Stimulated activated naive B cell treated with anti-CD40 and anti-IgM and Interleukin-4, amounts not matched to agents 10 μg/mL and 1 μg/mL and 100 μg/mL, for 72 hours (primary cell): ENCODE data around the gene ANKRD11.
A peak's percentile ranks its signal among the peaks of the same experiment; 100 is the strongest.
"Not testable (repeated sequence)": the region's sequence is repeated elsewhere in the genome, so short reads cannot be mapped to it uniquely, and the experiment has no call there.

Experiments
- ATAC-seq, 2 donors: fragments of 150-1000 bp; cut with Tn5 transposase; replicated peaks; 2 replicates each; pipeline ENCODE4 v1.10.0; 2021; ENCODE audit warnings: moderate library complexity in 1 of 2
- DNase-seq: peaks from one replicate; pipeline ENCODE4 v3.0.0; 2021
- H3K27ac Mint-ChIP-seq: one replicate; pipeline ENCODE4 v1.8.0; 2022; ENCODE audit warnings: mild to moderate bottlenecking, mixed read lengths
- H3K27me3 Mint-ChIP-seq, 2 donors: one replicate each; pipeline ENCODE4 v1.8.0; 2022; ENCODE audit warnings: mixed read lengths in 2 of 2
- H3K36me3 Mint-ChIP-seq, 2 donors: one replicate each; pipeline ENCODE4 v1.8.0; 2022; ENCODE audit warnings: mixed read lengths in 2 of 2, mild to moderate bottlenecking in 1 of 2
- H3K4me1 Mint-ChIP-seq, 2 donors: one replicate each; pipeline ENCODE4 v1.8.0; 2022; ENCODE audit warnings: mixed read lengths in 2 of 2, mild to moderate bottlenecking in 1 of 2
- H3K4me3 Mint-ChIP-seq, 2 donors: one replicate each; pipeline ENCODE4 v1.8.0; 2022; ENCODE audit warnings: mild to moderate bottlenecking in 2 of 2, mixed read lengths in 2 of 2, moderate library complexity in 1 of 2
- H3K9me3 Mint-ChIP-seq, 2 donors: one replicate each; pipeline ENCODE4 v1.8.0; 2022; ENCODE audit warnings: mixed read lengths in 2 of 2, mild to moderate bottlenecking in 1 of 2

The ANKRD11 gene

GRCh38 chr16:89401641-89402445 is 88.5 kb downstream of the ANKRD11 start:
- Mint-ChIP-seq H3K4me1 (peaks cover 51 to 69% of the 10 kb centered on the region in 2 donors), H3K9me3 (no peaks in the 10 kb centered on the region), H3K27me3 (no peaks in the 10 kb centered on the region), H3K36me3 (peaks cover 18 to 46% of the 10 kb centered on the region in 2 donors), H3K4me3 (no peak overlapping the region), H3K27ac (peak overlapping the region; percentile 71)
- DNase-seq (no peak), ATAC-seq (no peak)

- Mint-ChIP-seq H3K4me3 (no peak overlapping the region), H3K27me3 (no peaks in the 10 kb centered on the region), H3K27ac (no peak overlapping the region), H3K36me3 (peaks cover 13 to 40% of the 10 kb centered on the region in 2 donors), H3K9me3 (no peaks in the 10 kb centered on the region), H3K4me1 (peaks cover 48 to 67% of the 10 kb centered on the region in 2 donors)
- ATAC-seq, result no peak
- no peak for DNase-seq
Observed at GRCh38 chr16:89401205-89401604, 89.2 kb downstream of the ANKRD11 start.

- H3K27me3 Mint-ChIP-seq, result no peaks in the 10 kb centered on the region
- H3K9me3 Mint-ChIP-seq, result no peaks in the 10 kb centered on the region
- H3K36me3 Mint-ChIP-seq, result peaks cover 11 to 38% of the 10 kb centered on the region in 2 donors
- no peak for ATAC-seq
- H3K4me3 Mint-ChIP-seq, result no peak overlapping the region
- H3K4me1 Mint-ChIP-seq, result peaks cover 48 to 63% of the 10 kb centered on the region in 2 donors
- DNase-seq, result no peak
- peak overlapping the region; percentile 81 for H3K27ac Mint-ChIP-seq
Observed at GRCh38 chr16:89400740-89401139, 89.6 kb downstream of the ANKRD11 start.

DNA sequence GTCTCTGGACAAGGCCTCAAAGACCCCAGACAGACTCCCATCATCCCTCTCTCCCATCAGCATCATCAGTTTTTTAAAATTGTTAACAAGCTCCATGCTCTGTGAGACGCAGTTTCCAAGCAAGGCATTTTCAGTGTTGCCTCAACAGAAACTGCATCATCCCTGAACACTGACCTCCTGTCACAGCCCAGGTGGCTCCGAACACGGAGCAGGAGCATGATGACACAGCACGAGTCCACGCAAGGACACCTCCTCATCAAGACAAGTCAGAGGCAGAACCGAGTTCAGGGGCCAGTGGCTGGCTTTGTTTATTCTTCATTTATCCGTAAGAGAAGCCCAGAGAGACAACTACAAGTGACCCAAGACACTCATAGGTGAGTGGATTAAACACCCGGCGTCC is 91.4 kb downstream of the ANKRD11 start:
- Mint-ChIP-seq H3K27ac (peak overlapping the region; percentile 86), H3K9me3 (no peaks in the 10 kb centered on the region), H3K36me3 (peaks cover 14 to 35% of the 10 kb centered on the region in 2 donors), H3K27me3 (no peaks in the 10 kb centered on the region), H3K4me3 (no peak overlapping the region), H3K4me1 (peaks cover 43 to 58% of the 10 kb centered on the region in 2 donors)
- no peak for DNase-seq
- ATAC-seq, result no peak

DNA sequence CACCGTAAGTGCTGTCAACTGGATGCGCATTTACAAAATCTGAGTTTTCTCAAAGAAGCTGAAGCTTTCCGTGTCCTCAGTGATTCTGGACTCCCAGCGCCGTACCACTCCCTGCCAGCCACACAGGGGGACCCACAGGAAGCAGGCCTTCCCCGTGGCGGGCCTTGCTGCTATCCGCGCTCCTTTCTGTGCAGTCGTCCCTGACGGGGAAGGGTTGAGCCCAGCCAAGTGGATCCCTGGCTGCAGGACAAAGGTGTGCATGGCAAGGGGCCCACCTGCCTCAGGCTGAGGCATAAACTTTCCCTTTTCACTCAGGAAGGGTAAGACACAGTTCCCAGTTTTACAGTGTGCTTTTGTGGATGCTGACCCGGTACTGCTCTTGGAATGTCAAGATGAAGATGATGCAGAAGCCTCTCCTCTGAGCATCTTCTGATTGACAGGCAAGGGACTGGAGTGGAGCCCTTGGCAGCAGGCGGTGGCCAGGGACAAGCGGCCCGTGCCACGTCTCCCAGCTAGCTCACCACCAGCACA is 93.0 kb downstream of the ANKRD11 start:
- Mint-ChIP-seq H3K36me3 (peaks cover 16 to 39% of the 10 kb centered on the region in 2 donors), H3K27ac (peak overlapping the region; percentile 42)
- ATAC-seq, result no peak

GRCh38 chr16:89396156-89396555 is 94.2 kb downstream of the ANKRD11 start:
- H3K4me3 Mint-ChIP-seq, result no peak overlapping the region
- peaks cover 16 to 36% of the 10 kb centered on the region in 2 donors for H3K36me3 Mint-ChIP-seq
- no peaks in the 10 kb centered on the region for H3K27me3 Mint-ChIP-seq
- no peaks in the 10 kb centered on the region for H3K9me3 Mint-ChIP-seq
- DNase-seq (no peak), ATAC-seq (no peak)
- H3K4me1 Mint-ChIP-seq, result peaks cover 35 to 47% of the 10 kb centered on the region in 2 donors
- no peak overlapping the region for H3K27ac Mint-ChIP-seq

More for the DNA sequence above, 93.0 kb downstream of the ANKRD11 start:
- Mint-ChIP-seq H3K4me3 (no peak overlapping the region), H3K27me3 (no peaks in the 10 kb centered on the region), H3K4me1 (peaks cover 41 to 58% of the 10 kb centered on the region in 2 donors), H3K9me3 (no peaks in the 10 kb centered on the region)
- DNase-seq, result no peak

DNA sequence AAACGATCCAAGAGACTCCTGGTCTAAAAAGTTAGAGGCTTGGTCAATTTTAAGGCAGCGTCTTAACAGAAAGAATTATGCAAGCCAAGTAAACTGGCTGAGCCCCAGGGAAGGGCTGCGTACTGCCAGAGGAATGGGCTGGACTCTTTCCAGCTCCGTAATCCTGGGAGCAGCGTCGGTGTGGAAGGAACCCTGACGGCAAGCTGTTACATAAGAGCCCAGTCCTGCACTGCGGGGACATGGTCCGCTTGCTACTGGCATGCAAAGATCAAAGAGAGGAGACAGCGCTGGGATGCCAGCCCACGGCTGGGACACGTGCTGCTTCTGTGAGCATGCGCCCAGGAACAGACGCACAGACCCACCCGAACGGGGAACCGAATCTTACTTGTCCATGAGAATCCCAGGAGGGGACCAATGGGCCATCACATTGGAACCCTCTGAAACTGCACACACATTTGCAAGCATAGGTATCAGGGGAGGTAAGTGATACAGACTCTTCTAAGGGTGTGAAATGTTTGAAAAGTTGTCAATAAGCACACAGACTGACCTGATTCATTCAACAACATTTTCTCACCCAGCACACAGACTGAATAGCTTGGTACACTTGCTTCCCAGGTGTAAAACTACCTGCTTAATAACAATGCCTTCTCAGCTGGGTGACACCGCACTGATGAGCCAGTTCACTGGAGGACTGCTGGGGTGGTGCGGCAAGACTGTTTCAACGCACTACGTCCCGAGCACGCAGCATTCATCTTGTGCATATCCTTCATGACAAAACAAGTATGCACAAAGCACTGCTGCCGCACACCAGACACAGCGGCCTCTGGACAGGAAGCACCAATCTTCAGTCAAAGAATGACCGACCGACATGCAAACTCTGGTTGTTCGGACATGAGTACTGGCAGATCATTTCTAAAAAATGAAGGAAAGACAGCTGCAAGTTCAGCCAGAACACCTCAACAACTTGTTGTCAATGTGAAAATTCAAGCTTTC is 94.9 kb downstream of the ANKRD11 start:
- Mint-ChIP-seq H3K9me3 (no peaks in the 10 kb centered on the region), H3K27ac (no peak overlapping the region), H3K36me3 (peaks cover 20 to 35% of the 10 kb centered on the region in 2 donors), H3K27me3 (no peaks in the 10 kb centered on the region), H3K4me1 (peaks cover 36 to 51% of the 10 kb centered on the region in 2 donors), H3K4me3 (no peak overlapping the region)
- ATAC-seq, result no peak
- DNase-seq, result no peak

GRCh38 chr16:89393738-89394406 is 96.5 kb downstream of the ANKRD11 start:
- H3K9me3 Mint-ChIP-seq, result peaks cover 0 to 3% of the 10 kb centered on the region in 2 donors
- H3K4me3 Mint-ChIP-seq, result no peak overlapping the region
- ATAC-seq (no peak), DNase-seq (no peak)
- H3K27me3 Mint-ChIP-seq, result no peaks in the 10 kb centered on the region
- peak overlapping the region; percentile 31 for H3K27ac Mint-ChIP-seq
- peaks cover 36 to 53% of the 10 kb centered on the region in 2 donors for H3K4me1 Mint-ChIP-seq
- H3K36me3 Mint-ChIP-seq, result peaks cover 24 to 37% of the 10 kb centered on the region in 2 donors

DNA sequence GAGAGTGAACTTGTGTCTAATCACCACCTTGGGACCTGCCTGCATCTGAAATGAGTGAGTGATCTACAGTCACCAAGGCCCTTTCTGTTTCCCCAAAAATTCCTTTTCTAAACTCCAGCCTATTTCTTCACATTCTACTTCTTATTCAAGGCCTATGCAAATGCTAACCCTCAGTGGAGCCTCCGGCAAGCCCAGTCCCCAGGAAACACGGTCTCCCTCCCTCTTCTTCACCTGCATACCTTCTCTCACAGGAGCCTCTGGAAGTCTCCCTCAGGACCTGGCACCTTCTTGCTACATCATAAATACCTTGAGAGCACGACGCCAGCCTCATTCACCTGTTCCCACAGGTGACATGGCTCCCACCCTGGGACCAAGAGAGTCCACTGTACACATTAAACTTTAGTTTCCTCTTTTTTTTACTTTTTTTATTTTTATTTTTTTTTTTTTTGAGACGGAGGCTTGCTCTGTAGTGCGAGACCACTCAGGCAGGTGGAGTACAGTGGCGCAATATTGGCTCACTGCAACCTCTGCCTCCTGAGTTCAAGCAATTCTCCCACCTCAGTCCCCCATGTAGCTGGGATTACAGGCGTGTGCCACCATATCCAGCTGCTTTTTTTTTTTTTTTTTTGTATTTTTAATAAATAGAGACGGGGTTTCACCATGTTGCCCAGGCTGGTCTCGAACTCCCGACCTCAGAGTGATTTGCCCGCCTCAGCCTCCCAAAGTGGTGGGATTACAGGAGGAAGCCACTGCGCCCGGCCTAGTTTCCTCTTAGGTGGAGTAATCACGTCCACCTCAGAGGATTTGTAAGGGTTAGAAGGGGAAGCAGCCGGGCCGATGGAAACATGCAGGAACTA is 97.3 kb downstream of the ANKRD11 start:
- ATAC-seq (no peak), DNase-seq (no peak)
- H3K4me3 Mint-ChIP-seq, result peak overlapping the region in 1 of 2 donors; percentile 5
- peaks cover 0 to 3% of the 10 kb centered on the region in 2 donors for H3K9me3 Mint-ChIP-seq
- H3K4me1 Mint-ChIP-seq, result peaks cover 35 to 57% of the 10 kb centered on the region in 2 donors
- no peaks in the 10 kb centered on the region for H3K27me3 Mint-ChIP-seq
- H3K36me3 Mint-ChIP-seq, result peaks cover 24 to 40% of the 10 kb centered on the region in 2 donors
- H3K27ac Mint-ChIP-seq, result peak overlapping the region; percentile 16

DNA sequence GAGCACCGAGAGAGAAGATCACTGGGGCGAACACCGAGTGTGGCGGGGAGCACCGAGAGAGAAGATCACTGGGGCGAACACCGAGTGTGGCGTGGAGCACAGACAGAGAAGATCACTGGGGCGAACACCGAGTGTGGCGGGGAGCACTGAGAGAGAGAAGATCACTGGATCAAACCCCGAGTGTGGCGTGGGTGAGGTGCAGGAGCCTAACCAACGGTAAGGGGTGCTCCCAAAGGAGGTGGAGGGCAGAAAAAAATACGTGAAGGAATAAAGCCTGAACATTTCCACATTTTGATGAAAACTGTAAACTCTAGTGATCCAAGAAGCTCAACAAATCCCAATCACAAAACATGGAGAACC is 100.2 kb downstream of the ANKRD11 start:
- H3K27ac Mint-ChIP-seq, DNase-seq, H3K9me3 Mint-ChIP-seq, H3K4me3 Mint-ChIP-seq, H3K27me3 Mint-ChIP-seq, ATAC-seq: not testable (repeated sequence)
- H3K36me3 Mint-ChIP-seq, result peaks cover 35 to 47% of the 10 kb centered on the region in 2 donors
- H3K4me1 Mint-ChIP-seq, result peaks cover 41 to 72% of the 10 kb centered on the region in 2 donors

DNA sequence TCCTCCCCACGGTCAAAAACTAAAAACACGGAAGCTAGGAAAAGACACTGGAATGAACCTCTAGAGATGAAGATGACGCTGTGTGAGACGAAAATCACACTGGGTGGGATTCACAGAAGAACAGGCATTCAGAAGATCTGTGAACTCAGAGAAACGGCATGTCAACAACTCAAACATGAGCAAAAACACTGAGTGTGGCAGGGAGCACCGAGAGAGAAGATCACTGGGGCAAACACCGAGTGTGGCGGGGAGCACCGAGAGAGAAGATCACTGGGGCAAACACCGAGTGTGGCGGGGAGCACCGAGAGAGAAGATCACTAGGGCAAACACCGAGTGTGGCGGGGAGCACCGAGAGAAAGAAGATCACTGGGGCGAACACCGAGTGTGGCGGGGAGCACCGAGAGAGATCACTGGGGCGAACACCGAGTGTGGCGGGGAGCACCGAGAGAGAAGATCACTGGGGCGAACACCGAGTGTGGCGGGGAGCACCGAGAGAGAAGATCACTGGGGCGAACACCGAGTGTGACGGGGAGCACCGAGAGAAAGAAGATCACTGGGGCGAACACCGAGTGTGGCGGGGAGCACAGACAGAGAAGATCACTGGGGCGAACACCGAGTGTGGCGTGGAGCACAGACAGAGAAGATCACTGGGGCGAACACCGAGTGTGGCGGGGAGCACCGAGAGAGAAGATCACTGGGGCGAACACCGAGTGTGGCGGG is 100.7 kb downstream of the ANKRD11 start:
- H3K9me3 Mint-ChIP-seq, H3K4me3 Mint-ChIP-seq, DNase-seq, ATAC-seq, H3K27ac Mint-ChIP-seq, H3K27me3 Mint-ChIP-seq: not testable (repeated sequence)
- Mint-ChIP-seq H3K4me1 (peaks cover 37 to 71% of the 10 kb centered on the region in 2 donors), H3K36me3 (peaks cover 32 to 43% of the 10 kb centered on the region in 2 donors)

GRCh38 chr16:89388536-89388935 is 101.8 kb downstream of the ANKRD11 start:
- Mint-ChIP-seq H3K4me1 (peaks cover 40 to 73% of the 10 kb centered on the region in 2 donors), H3K9me3 (peaks cover 0 to 3% of the 10 kb centered on the region in 2 donors), H3K27me3 (no peaks in the 10 kb centered on the region), H3K27ac (peak overlapping the region; percentile 33), H3K4me3 (no peak overlapping the region), H3K36me3 (peaks cover 34 to 50% of the 10 kb centered on the region in 2 donors)
- DNase-seq (no peak), ATAC-seq (no peak)
